ENCODE data around the gene BAD. TPM values are rescaled to one million over a fixed set of nuclear protein-coding genes. Genes with fewer than 3 reads are reported as not detected.
A peak's percentile ranks its signal among the peaks of the same experiment; 100 is the strongest.

Gene BAD
- total and polyA plus RNA-seq, 2 of the 13 experiments (the other 11 are each of a cell fraction or from before 2014, with no cell fraction given): 17.9 to 28.5 TPM

- TF ChIP-seq NFAT5 (CRISPR knock-in tag; IDR thresholded peaks at IDR 0.05) (no peak), ZNF766 (CRISPR knock-in tag; IDR thresholded peaks at IDR 0.05; ENCODE audit: borderline replicate concordance) (no peak), KDM3A (CRISPR knock-in tag; IDR thresholded peaks at IDR 0.05; ENCODE audit: low read depth) (no peak), ONECUT2 (CRISPR knock-in tag; IDR thresholded peaks at IDR 0.05) (no peak), MATR3 (CRISPR knock-in tag; IDR thresholded peaks at IDR 0.05) (no peak), ZNF850 (CRISPR knock-in tag; conservative IDR thresholded peaks at IDR 0.05) (no peak), PBX2 (CRISPR knock-in tag; IDR thresholded peaks at IDR 0.05) (no peak), MNT (IDR thresholded peaks at IDR 0.05) (no peak), CEBPG (CRISPR knock-in tag; IDR thresholded peaks at IDR 0.05) (no peak), ZNF691 (CRISPR knock-in tag; IDR thresholded peaks at IDR 0.05; ENCODE audit: borderline replicate concordance, low read depth) (no peak), FOXP4 (CRISPR knock-in tag; IDR thresholded peaks at IDR 0.05) (no peak), ZNF563 (CRISPR knock-in tag; IDR thresholded peaks at IDR 0.05) (peak; percentile 74), NFATC3 (CRISPR knock-in tag; IDR thresholded peaks at IDR 0.05) (no peak), ZNF292 (CRISPR knock-in tag; IDR thresholded peaks at IDR 0.05; ENCODE audit: borderline replicate concordance, low read depth) (no peak), TAF1 (CRISPR knock-in tag; IDR thresholded peaks at IDR 0.05) (no peak; the same call in 1 of the 2 replicates), GABPA (IDR thresholded peaks at IDR 0.05; ENCODE audit: low read depth, low read length) (peak; percentile 45), GABPA (CRISPR knock-in tag; IDR thresholded peaks at IDR 0.05; ENCODE audit: low read depth) (peak; percentile 70; the same call in 1 of the 2 replicates), RXRA (CRISPR knock-in tag; IDR thresholded peaks at IDR 0.05) (no peak; the same call in 1 of the 2 replicates), ZNF432 (CRISPR knock-in tag; IDR thresholded peaks at IDR 0.05; ENCODE audit: borderline replicate concordance) (no peak), DNMT3B (CRISPR knock-in tag; conservative IDR thresholded peaks at IDR 0.05) (no peak)
These were observed 758 bp upstream of the BAD start, which contains the start of gene GPR137 (continued) for GRCh38 chr11:64284962-64285884.
